ENCODE data around the gene IL1RAPL1.
"Not testable (repeated sequence)": the region's sequence is repeated elsewhere in the genome, so short reads cannot be mapped to it uniquely, and the experiment has no call there.

IL1RAPL1 gene

DNA sequence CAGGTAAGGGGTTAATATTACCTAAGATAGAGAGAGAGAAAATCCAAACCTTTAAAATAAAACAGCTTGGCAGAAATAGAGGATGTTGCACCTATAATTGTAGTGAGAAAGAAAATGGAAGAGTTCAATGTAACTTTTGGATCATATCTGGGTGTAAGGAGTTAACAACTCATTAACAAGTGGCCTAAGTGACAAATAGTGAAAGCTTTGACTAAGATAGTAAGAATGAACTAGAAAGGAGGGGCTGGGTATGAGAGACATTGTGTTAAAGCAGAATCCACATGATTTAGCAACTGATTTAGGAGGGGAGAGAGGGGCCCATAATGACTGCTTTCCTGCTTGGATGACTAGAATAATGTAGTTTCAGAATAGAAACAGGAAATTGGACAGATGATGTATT lies 761.0 kb downstream of the IL1RAPL1 start:
- no peaks in the 10 kb centered on the region for H3K36me3 ChIP-seq
- TF ChIP-seq, protein P1, sequence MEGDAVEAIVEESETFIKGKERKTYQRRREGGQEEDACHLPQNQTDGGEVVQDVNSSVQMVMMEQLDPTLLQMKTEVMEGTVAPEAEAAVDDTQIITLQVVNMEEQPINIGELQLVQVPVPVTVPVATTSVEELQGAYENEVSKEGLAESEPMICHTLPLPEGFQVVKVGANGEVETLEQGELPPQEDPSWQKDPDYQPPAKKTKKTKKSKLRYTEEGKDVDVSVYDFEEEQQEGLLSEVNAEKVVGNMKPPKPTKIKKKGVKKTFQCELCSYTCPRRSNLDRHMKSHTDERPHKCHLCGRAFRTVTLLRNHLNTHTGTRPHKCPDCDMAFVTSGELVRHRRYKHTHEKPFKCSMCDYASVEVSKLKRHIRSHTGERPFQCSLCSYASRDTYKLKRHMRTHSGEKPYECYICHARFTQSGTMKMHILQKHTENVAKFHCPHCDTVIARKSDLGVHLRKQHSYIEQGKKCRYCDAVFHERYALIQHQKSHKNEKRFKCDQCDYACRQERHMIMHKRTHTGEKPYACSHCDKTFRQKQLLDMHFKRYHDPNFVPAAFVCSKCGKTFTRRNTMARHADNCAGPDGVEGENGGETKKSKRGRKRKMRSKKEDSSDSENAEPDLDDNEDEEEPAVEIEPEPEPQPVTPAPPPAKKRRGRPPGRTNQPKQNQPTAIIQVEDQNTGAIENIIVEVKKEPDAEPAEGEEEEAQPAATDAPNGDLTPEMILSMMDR (IDR thresholded peaks at IDR 0.05): no peak
- H3K4me1 ChIP-seq (ENCODE audit: control insufficient read depth in 1 of 2, insufficient read depth in 1 of 2, low read depth in 1 of 2, low read length in 1 of 2): no peaks in the 10 kb centered on the region
- H3K27me3 ChIP-seq: no peaks in the 10 kb centered on the region
- no peaks in the 10 kb centered on the region for H3K9me3 ChIP-seq
- no peak overlapping the region for H3K4me3 ChIP-seq (ENCODE audit: low read depth in 1 of 2, low read length in 1 of 2)
- no peak overlapping the region for H3K27ac ChIP-seq

DNA sequence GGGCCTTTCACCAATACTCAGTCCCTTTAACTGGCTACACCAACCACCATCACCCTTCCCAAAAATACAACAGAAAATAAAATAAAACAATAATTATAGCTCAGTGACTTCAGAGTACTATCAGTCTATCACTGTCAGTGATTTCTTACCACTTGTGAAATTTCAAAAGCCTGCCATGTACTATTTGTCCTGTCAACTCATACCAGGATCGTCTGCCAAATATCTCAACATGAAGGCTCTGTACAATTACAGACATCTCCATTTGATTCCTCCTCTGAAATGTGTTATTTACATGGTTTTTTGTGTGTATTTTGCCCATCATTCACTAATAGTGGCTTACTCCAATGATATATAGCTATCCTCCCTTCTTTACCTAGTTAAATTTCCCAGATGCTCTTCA lies 772.0 kb downstream of the IL1RAPL1 start:
- Histone ChIP-seq H3K27ac (no peak overlapping the region), H3K4me1 (ENCODE audit: control insufficient read depth in 1 of 2, insufficient read depth in 1 of 2, low read depth in 1 of 2, low read length in 1 of 2) (no peaks in the 10 kb centered on the region), H3K4me3 (ENCODE audit: low read depth in 1 of 2, low read length in 1 of 2) (no peak overlapping the region), H3K9me3 (no peaks in the 10 kb centered on the region), H3K36me3 (no peaks in the 10 kb centered on the region), H3K27me3 (no peaks in the 10 kb centered on the region)
- TF ChIP-seq, protein P1 (IDR thresholded peaks at IDR 0.05): no peak

DNA sequence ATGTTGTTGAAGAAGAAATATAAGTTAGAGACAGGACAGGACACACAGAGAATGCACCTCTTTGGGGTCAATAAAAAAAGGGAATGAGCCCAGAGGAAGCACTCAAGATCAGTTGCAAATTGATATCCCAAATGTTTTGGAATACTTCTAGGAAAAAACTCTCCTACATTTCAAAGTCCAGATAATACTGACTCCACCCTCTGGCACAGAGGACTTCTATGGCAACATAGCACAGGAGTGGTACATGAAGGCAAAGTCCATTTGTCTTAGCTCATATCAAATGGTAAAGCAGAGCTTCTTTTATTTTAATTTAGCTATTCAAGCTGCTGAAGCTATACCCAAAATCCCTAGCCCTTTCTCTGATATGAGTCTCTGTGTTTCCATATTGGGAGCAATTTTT lies 787.5 kb downstream of the IL1RAPL1 start:
- H3K4me1 ChIP-seq (ENCODE audit: control insufficient read depth in 1 of 2, insufficient read depth in 1 of 2, low read depth in 1 of 2, low read length in 1 of 2); H3K27ac ChIP-seq: not testable (repeated sequence)

DNA sequence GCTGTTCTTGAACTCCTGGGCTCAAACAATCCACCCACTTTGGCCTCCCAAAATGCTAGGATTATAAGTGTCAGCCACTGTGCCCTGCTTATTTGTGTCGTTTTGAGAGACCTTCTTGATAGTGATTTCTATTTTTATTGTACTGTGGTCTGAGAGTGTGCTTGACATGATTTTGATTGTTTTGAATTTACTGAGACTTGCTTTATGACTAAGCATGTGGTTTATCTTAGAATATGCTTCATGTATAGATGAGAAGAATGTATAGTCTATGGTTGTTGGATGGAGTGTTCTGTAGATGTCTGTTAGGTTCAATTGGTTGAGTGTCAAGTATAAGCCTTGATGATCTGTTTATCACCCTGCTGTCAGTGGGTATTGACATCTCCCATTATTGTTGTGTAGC lies 789.3 kb downstream of the IL1RAPL1 start:
- H3K9me3 ChIP-seq: no peaks in the 10 kb centered on the region
- no peaks in the 10 kb centered on the region for H3K36me3 ChIP-seq
- no peaks in the 10 kb centered on the region for H3K4me1 ChIP-seq (ENCODE audit: control insufficient read depth in 1 of 2, insufficient read depth in 1 of 2, low read depth in 1 of 2, low read length in 1 of 2)
- H3K27me3 ChIP-seq: no peaks in the 10 kb centered on the region
- no peak overlapping the region for H3K27ac ChIP-seq
- TF ChIP-seq, protein P1 (IDR thresholded peaks at IDR 0.05): no peak
- no peak overlapping the region for H3K4me3 ChIP-seq (ENCODE audit: low read depth in 1 of 2, low read length in 1 of 2)

More for the DNA sequence above, 787.5 kb downstream of the IL1RAPL1 start:
- H3K27me3 ChIP-seq; H3K9me3 ChIP-seq; H3K36me3 ChIP-seq; H3K4me3 ChIP-seq (ENCODE audit: low read depth in 1 of 2, low read length in 1 of 2): not testable (repeated sequence)

GRCh38 chrX:29382811-29383210 lies 795.6 kb downstream of the IL1RAPL1 start:
- H3K27me3 ChIP-seq: no peaks in the 10 kb centered on the region
- no peak overlapping the region for H3K4me3 ChIP-seq (ENCODE audit: low read depth in 1 of 2, low read length in 1 of 2)
- no peaks in the 10 kb centered on the region for H3K4me1 ChIP-seq (ENCODE audit: control insufficient read depth in 1 of 2, insufficient read depth in 1 of 2, low read depth in 1 of 2, low read length in 1 of 2)
- no peaks in the 10 kb centered on the region for H3K9me3 ChIP-seq
- TF ChIP-seq, protein P1 (IDR thresholded peaks at IDR 0.05): no peak
- H3K36me3 ChIP-seq: no peaks in the 10 kb centered on the region
- no peak overlapping the region for H3K27ac ChIP-seq

DNA sequence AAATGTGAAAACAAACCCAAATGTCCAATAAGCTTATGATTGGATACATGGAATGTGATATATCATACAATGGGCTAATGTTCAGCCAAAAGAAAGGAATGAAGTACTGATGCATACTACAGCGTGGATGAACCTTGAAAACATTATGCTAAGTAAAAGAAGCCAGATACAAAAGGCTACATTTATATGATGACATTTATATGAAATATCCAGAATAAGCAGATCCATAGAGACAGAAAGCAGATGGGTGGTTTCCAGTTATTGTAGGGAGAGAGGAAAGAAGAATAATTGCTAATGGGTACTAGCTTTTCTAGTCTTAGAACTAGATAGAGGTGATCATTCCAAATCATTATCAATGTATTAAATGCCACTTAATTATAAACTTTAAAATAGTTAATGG lies 801.3 kb downstream of the IL1RAPL1 start:
- H3K9me3 ChIP-seq: no peaks in the 10 kb centered on the region
- no peaks in the 10 kb centered on the region for H3K27me3 ChIP-seq
- TF ChIP-seq, protein P1 (IDR thresholded peaks at IDR 0.05): no peak
- no peaks in the 10 kb centered on the region for H3K4me1 ChIP-seq (ENCODE audit: control insufficient read depth in 1 of 2, insufficient read depth in 1 of 2, low read depth in 1 of 2, low read length in 1 of 2)
- no peak overlapping the region for H3K27ac ChIP-seq
- H3K36me3 ChIP-seq: no peaks in the 10 kb centered on the region
- no peak overlapping the region for H3K4me3 ChIP-seq (ENCODE audit: low read depth in 1 of 2, low read length in 1 of 2)

Data from neutrophil (primary cell).